HG03135 (cell line): Measurements from ENCODE around the gene LAMB4.

ENCODE experiments used
- ATAC-seq: cut with Tn5 transposase; IDR thresholded peaks from one replicate; pipeline ENCODE4 v1.9.1; 2021; ENCODE audit warnings: mild to moderate bottlenecking, moderate library complexity; ENCODE audit not compliant: unreplicated experiment

LAMB4 gene

GRCh38 chr7:108130261-108130660 lies at the start of gene LAMB4:
TSS of gene LAMB4 (minus strand) at chr7:108130361. CDS start at chr7:108123164, 7,197 bp downstream.
- ATAC-seq, result no peak

- no peak for ATAC-seq
Measured at GRCh38 chr7:108178398-108178797, 48.2 kb upstream of the LAMB4 start.

GRCh38 chr7:108171164-108171563 lies 41.0 kb upstream of the LAMB4 start:
- ATAC-seq, result no peak

- no peak for ATAC-seq
Measured at GRCh38 chr7:108170251-108170650, 40.1 kb upstream of the LAMB4 start.

- ATAC-seq, result no peak
Measured at GRCh38 chr7:108167460-108167859, 37.3 kb upstream of the LAMB4 start.

GRCh38 chr7:108166687-108167086 lies 36.5 kb upstream of the LAMB4 start:
- no peak for ATAC-seq

- ATAC-seq, result no peak
Measured at GRCh38 chr7:108165723-108166122, 35.6 kb upstream of the LAMB4 start.

GRCh38 chr7:108164946-108165345 lies 34.8 kb upstream of the LAMB4 start:
- no peak for ATAC-seq

GRCh38 chr7:108164342-108164741 lies 34.2 kb upstream of the LAMB4 start:
- no peak for ATAC-seq

GRCh38 chr7:108158776-108159175 lies 28.6 kb upstream of the LAMB4 start:
- ATAC-seq, result no peak

- ATAC-seq, result no peak
Measured at GRCh38 chr7:108157606-108158335, 27.6 kb upstream of the LAMB4 start.

GRCh38 chr7:108156897-108157605 lies 26.9 kb upstream of the LAMB4 start:
- no peak for ATAC-seq

- ATAC-seq, result no peak
Measured at GRCh38 chr7:108152198-108152597, 22.0 kb upstream of the LAMB4 start.

- no peak for ATAC-seq
Measured at GRCh38 chr7:108149908-108150307, 19.7 kb upstream of the LAMB4 start.

GRCh38 chr7:108149119-108149518 lies 19.0 kb upstream of the LAMB4 start:
- ATAC-seq, result no peak

- ATAC-seq, result no peak
Measured at GRCh38 chr7:108147031-108147563, 16.9 kb upstream of the LAMB4 start.

- no peak for ATAC-seq
Measured at GRCh38 chr7:108146070-108146842, 16.1 kb upstream of the LAMB4 start.

- ATAC-seq, result no peak
Measured at GRCh38 chr7:108145401-108145800, 15.2 kb upstream of the LAMB4 start.

- no peak for ATAC-seq
Measured at GRCh38 chr7:108144931-108145330, 14.8 kb upstream of the LAMB4 start.

GRCh38 chr7:108143658-108144420 lies 13.7 kb upstream of the LAMB4 start:
- no peak for ATAC-seq
